Left cardiac atrium (tissue), 4 donors: Measurements from ENCODE around the gene UBE2O. TPM values are rescaled to one million over a fixed set of nuclear protein-coding genes. Genes with fewer than 3 reads are reported as not detected.

Experiments
- ATAC-seq, 2 donors: fragments of 200-7000 bp; cut with Tn5 transposase; one replicate each; pipeline ENCODE4 v1.9.1; 2020; ENCODE audit warnings: mild to moderate bottlenecking in 2 of 2, moderate library complexity in 2 of 2
- DNase-seq: peaks from one replicate; pipeline ENCODE4 v3.0.0-alpha.2; 2020
- intact Hi-C, 2 donors: fragments of 100-400 bp; cut with DNase I; formaldehyde crosslinking; loops; one replicate each; pipeline versions ENCODE4 v1.14.1 to v1.15.1; 2022 to 2023
- total RNA-seq, 2 donors: library from RNA; stranded (reverse); fragmentation: NEBNext Ultra II Directional; extraction: Animal tissue kit (Norgen Biotek cat#: 25700); gene quantifications; one replicate each; pipeline ENCODE4 v1.2.1, GENCODE V29; 2021
- donor health status: DM: no; HTN: yes; CAD: no.
- donor health status: DM: no; HTN: yes; CAD: no; lungs with severe emphysema.
- donor health status: DM: yes; HTN: yes; CAD: no.
- donor health status: Dilated cardiomyopathy.

UBE2O gene
- total RNA-seq, 2 donors from 2014 or later = 28.3 to 29.1 TPM

GRCh38 chr17:76385892-76386786 is 66.8 kb downstream of the UBE2O start:
- DNase-seq = peak; percentile 87
- intact Hi-C loops = no loop called here
- ATAC-seq = peak; percentile 34 to 44

DNA sequence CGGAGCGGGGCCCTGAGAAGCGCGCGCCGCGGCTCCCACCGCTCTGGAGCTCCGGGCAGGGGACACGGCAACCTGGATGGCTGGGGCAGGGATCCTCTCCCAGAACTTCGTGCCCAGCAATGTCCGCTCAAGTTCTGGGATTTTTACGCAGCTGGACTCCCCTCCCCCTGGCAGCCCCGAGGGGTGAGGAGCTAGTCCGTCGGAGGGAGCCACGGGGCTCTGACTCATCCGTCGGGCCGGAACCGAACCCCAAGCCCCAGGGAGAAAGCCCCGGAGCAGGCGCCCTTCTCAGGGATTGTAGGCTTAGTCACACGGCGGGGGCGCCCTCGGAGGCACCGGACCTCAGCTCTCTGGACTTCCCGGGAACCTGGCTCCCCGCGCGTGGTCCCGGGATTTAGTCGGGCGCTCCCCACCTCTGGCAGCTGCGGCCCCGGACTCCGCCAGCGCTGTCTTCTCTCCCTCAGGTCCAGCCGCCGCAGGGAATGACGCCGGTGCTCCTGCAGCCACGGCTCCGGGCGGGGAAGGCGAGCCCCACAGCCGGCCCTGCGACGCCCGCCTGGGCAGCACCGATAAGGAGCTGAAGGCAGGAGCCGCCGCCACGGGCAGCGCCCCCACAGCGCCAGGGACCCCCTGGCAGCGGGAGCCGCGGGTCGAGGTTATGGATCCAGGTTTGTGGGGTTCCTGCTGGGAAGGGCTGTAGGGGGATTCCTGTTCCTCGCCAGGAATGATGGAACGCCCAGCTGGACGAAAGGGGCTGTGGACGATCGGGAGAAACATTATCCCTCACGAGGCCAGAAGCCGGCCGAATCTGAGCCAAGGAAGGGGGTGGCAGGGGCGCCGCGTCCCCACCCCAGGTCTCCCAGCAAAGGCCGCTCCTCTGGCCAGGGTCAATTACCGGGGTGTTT is 67.7 kb downstream of the UBE2O start:
- ATAC-seq (peak; percentile 2 to 36), DNase-seq (peak; percentile 81)
- intact Hi-C loops = no loop called here

DNA sequence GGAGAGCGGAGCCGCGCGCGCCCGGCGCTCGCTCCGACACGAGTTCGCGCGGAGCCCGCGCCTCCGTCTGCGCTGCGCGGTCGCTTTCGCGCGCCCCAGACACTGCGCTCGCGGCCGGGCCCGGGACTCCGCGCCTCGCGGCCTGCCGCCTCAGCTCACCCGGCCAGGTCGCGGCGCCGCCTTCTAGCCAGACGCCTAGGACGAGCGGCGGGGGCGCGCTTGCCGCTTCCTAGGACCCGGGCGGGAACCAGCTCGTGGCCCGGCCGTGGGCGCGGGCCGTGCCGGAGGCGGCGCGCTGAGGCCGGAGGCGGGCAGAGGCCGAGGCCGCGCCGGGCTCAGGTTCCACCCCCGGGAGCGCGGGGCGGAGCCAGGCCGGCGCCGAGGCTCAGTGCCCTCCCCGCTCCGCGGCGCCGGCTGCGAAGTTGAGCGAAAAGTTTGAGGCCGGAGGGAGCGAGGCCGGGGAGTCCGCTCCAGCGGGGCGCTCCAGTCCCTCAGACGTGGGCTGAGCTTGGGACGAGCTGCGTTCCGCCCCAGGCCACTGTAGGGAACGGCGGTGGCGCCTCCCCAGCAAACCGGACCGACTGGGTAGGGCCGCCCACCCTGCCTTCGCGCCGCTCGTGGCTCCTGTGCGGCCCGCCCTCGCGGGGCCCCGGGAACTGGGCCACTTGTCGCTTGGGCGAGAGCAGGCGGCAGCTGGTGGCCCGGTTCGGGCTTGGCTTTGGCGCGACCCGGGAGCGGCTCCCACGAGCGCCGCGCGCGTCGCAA is 68.5 kb downstream of the UBE2O start, which contains the start of gene SPHK1:
TSS of gene SPHK1 (plus strand) at position 388 of the 765 bp plus-strand sequence. CDS start 1,036 bp downstream, outside the sequence.
- DNase-seq = peak; percentile 84
- intact Hi-C loops = no loop called here
- ATAC-seq = peak; percentile 82

DNA sequence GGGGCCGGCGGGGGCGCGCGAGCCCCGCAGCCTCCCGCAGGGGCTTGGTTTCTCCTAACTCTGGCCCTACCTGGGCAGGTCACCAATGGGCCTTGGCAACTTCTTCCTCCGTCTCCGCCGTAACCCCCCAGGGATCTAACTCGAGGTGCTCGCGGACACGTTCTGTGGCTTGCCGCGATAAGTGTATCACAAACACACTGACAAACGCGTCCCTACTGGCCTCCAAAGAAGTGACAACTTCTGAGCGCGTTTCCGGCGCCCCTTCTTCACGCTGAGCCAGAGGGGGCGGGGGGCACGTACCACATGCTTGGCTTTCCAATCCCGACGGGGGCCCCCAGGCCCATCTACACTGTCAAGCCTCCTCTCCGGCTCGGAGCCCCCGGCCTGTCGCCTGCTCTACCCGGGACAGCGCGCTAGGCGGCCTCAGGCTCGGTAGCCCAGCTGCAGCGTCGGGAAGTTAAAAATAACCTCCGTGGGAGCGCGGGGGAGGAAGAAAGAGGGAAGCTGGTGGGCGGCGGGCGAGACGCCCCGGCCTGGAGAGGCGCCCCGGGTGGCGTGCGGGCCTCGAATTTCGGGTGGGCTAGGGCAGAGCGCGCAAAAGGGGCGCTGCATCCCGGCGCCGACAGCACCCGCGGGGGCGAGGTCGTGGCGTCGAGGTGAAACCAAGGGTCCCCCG is 69.3 kb downstream of the UBE2O start:
- ATAC-seq (peak; percentile 18 to 51), DNase-seq (peak; percentile 69)
- intact Hi-C loops = no loop called here

DNA sequence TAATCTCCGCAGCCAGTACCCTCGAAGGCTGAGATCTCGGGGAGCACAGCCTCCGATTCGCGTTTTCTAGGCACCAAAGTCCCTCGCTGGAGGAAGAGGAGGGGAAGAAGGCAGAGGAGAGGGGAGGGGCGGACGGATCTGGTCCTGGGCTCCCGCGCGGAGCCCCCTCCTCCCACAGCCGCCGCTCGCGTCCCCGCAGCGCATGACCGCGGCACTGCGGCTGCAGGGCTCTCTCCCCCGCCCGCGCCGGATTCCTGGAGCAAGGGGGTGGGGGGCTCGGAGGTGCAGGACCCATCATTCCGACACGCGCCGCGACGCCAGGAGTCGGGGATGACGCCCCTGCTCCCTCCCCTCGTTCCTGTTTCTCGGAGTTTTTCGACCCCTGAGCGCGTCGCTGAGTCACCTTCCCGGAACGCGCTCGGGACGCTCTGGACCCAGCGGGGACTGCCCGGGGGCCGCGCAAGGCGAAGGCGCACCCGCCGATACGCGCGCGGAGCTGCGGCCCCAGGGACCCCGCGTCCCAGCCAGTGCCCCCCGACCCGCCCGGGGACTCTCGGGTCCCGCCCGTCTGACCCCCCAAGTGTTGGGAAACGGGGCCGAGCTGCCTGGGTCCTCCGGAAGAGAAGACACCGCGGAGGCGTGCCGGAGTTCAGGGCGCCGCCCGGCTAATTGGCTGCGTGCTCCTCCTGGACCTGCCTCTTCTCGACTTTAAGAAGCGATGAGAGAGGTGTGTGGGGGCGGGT is 70.0 kb downstream of the UBE2O start:
- intact Hi-C loops = no loop called here
- peak; percentile 77 for DNase-seq

DNA sequence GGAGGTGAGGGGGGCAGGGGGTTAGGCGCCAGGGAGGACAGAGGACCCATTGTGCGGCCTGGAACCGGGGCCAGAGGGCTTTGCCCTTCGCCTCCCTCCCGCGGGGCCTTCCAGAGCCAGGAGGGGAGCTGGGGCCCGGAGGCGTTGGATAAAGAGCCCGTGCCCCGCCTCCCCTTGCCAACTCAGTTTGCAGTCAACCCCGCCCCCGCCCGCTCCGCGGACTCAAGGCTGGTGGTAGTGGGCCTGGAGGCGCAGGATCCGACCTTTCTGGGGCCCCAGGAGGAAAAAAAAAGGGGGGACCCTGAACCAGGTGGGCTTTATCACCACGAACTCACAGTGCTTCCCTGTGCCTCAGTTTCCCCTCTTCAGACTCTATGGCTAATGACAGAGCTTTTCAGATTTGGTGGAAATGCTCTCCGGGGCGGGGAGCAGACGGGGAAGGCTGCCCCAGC is 70.6 kb downstream of the UBE2O start:
- intact Hi-C loops = no loop called here
- DNase-seq = peak; percentile 74

More for the DNA sequence above, 70.0 kb downstream of the UBE2O start:
- ATAC-seq = peak; percentile 25 to 47

DNA sequence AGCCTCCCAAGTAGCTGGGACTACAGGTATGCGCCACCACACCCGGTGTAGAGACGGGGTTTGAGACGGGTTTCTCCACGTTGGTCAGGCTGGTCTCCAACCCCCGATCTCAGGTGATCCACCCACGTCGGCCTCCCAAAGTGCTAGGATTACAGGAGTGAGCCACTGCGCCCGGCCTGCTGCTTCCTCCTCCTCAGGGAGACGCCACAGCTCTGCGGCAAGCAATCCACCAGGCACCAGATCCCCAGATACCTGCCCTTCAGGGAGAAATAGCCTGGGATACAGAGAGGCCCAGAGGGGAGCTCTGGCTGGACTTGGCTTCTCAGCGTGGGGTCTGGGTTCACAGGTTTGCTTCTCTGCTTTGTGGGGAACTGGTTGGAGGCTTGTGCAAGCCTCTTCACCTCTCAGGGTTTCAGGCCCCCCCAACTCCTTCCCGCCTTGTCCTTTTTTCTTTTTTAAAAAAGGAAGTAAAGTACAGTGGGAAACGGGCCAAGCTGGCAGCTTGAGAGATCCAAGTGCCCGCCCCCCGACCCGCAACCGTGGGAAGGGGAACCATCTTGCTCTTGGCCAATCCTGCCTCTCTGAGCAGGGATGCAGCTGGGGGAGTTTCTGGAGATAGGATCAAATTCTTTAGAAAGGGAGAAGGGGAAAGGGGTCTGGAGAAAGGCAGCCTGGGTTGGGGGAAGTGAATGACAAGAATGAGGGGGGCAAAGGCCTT is 71.2 kb downstream of the UBE2O start:
- DNase-seq (no peak), ATAC-seq (no peak)
- intact Hi-C loops = no loop called here

More for the DNA sequence above, 70.6 kb downstream of the UBE2O start:
- ATAC-seq = peak in 1 of 2 donors; percentile 6

DNA sequence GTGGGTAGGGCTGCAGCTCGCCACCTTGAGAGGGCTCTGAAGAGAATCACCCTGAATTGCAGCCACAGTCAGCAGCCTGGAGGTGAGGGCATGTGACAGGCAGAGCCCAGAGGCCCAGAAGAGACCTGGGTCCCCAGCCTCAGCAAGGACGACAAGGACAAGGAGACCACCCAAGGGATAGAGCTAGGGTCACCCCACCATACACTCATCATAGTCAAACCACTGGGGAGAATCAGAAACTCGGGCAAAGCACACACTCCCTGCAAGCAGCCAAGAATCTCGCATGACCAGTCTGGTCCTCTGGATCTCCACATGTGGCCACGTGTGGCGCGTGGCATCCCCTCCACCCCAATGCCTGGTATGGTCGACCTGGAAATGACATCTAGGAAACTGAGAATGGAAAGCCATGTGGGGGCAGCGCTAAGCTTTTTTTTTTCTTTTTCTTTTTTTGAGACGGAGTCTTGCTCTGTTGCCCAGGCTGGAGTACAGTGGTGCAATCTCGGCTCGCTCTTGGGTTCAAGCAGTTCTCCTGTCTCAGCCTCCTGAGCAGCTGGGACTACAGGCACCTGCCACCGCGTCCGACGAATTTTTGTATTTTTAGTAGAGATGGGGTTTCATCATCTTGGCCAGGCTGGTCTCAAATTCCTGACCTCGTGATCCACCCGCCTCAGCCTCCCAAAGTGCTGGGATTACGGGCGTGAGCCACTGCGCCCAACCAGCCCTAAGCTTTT is 73.1 kb downstream of the UBE2O start:
- DNase-seq (no peak), ATAC-seq (no peak)
- intact Hi-C loops = no loop called here

- no peak for ATAC-seq
- no peak for DNase-seq
- intact Hi-C loops = no loop called here
These were observed 73.7 kb downstream of the UBE2O start for GRCh38 chr17:76379275-76379641.

DNA sequence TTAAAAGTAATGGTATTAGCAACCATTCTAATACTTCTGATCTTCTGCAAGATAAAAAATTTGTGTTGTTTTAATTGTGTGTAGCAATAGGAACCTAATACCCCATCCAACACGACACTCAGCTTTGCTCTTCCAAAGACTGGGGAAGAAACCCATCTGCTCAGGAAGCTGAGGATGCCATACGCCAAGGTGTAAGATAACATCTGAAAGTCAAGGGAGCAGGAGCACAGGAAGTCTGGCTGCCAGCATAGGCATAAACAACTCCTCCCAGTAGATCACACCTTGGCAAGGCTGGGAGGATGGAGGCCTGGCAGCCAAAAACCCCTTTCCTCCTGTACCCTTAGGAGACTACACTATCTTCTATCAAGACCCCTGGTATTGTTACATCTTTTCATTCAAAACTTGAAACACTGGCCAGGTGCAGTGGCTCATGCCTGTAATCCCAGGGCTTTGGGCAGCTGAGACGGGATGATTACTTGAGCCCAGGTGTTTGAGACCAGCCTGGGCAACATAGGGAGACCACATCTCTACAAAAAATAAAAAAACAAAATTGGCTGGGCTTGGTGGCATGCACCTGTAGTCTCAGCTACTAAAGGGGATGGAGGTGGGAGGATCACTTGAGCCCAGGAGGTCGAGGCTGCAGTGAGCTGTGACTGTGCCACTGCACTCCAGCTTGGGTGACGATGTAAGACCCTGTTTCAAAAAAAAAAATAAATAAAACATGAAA is 74.2 kb downstream of the UBE2O start:
- intact Hi-C loops = no loop called here
- no peak for ATAC-seq
- no peak for DNase-seq

DNA sequence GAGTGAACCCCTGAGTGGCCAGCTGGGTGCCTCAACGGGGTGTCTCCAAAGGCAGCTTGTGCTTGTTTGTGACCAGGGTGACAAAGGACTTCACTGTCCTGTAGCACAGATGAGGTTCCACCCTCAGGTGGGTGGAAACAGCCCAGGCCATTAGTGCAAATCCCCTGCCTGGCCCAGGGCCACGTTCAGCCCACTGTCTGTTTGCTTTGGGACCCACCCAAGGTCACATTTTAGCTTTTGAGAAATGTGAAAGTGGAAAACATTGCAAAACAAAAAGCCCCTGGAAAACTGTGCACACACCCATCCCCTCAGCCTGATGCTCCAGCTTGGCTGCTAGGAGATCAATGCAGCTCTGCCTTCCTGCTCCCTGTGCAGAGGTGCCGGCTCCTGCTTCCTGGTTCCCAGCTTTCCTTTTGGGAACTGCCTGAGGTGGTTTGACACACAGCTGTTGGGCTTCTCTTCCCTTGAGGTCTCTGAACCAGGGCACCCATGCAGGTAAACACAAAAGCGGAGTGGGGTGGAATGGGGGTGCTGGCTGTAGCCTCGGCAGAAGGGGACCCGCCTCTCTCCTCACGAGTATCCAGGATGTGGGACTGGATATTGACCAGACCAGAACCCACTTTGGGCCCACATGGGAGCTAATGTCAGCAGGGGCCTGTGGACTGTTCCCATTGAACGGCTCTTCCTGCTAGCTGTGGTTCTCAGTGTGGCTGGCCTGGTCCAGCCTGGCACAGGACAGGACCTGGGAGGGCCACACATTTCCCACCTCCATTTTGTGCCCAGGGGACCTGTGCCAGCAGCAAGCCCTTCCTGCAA is 76.4 kb downstream of the UBE2O start:
- peak; percentile 57 for DNase-seq
- intact Hi-C loops = no loop called here
- ATAC-seq = peak in 1 of 2 donors; percentile 31

- DNase-seq (no peak), ATAC-seq (no peak)
- intact Hi-C loops = no loop called here
These were observed 81.0 kb downstream of the UBE2O start for GRCh38 chr17:76371656-76372628.

DNA sequence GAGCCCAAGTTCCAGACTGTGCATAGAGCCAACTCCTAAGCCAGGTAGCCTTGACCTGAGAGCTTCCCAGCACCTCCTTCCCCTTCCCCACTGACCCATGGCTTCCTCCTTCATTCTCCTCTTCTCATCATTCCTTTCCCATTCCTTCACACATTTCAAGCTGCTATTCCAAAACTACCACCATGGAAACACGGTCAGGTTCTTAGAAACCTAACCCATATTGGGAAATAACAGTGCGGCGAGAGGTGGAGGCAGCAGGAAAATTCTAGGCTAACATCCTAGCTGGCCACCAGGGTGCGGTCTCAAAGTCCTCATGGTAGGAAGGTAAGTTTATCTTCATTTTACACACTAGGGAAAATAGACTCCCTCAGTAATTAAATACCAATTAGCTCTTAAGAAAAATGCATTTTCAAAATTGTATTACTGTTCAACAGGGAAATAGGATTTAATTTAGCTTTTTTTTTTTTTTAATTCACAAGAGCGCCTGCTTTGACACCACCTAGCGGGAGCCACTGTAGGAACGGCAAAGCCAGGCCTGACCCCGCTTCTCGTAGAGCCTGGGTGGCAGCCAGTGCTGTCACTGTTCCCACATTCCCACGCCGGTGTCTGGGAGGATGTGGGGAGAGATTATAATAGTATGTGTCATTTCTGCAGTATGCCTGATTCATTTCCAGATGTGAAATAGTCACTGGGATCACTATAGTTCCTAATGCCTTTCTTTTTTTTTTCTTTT is 82.5 kb downstream of the UBE2O start:
- ATAC-seq (peak; percentile 93 to 95), DNase-seq (peak; percentile 91)
- intact Hi-C loops = no loop called here
